ENCODE measurements around the gene YIF1B. TPM values are rescaled to one million over a fixed set of nuclear protein-coding genes. Genes with fewer than 3 reads are reported as not detected.

YIF1B gene
- total RNA-seq, 2 experiments from 2014 or later = 56.0 to 61.1 TPM

- H3K27me3 Mint-ChIP-seq (ENCODE audit: low read depth) = no peaks in the 10 kb centered on the region
- H3K4me3 Mint-ChIP-seq = no peak overlapping the region
- H3K4me1 Mint-ChIP-seq (ENCODE audit: low read depth) = peaks cover 7% of the 10 kb centered on the region
- CTCF ChIA-PET = interaction anchor here (0.8 kb wide), 1 partner anchor 34 kb away, joined by 3 read pairs; no protein-coding TSS in a partner anchor
- intact Hi-C loops (cut with micrococcal nuclease) = no loop called here
- H3K27ac Mint-ChIP-seq = no peak overlapping the region
- H3K36me3 Mint-ChIP-seq (ENCODE audit: low read depth) = no peaks in the 10 kb centered on the region
- DNase-seq = no peak
- H3K9me3 Mint-ChIP-seq = no peaks in the 10 kb centered on the region
Observed at GRCh38 chr19:38277969-38278680, 37.6 kb downstream of the YIF1B start.

- H3K36me3 Mint-ChIP-seq (ENCODE audit: low read depth) = no peaks in the 10 kb centered on the region
- no peak for DNase-seq
- H3K27ac Mint-ChIP-seq = no peak overlapping the region
- no peaks in the 10 kb centered on the region for H3K27me3 Mint-ChIP-seq (ENCODE audit: low read depth)
- H3K9me3 Mint-ChIP-seq = no peaks in the 10 kb centered on the region
- peaks cover 7% of the 10 kb centered on the region for H3K4me1 Mint-ChIP-seq (ENCODE audit: low read depth)
- CTCF ChIA-PET = interaction anchor here (0.7 to 0.8 kb wide), 2 partner anchors 8 to 34 kb away, joined by 3 to 4 read pairs; no protein-coding TSS in a partner anchor
- intact Hi-C loops (cut with micrococcal nuclease) = no loop called here
- no peak overlapping the region for H3K4me3 Mint-ChIP-seq
Observed at GRCh38 chr19:38277549-38277948, 38.2 kb downstream of the YIF1B start.

- Mint-ChIP-seq H3K27me3 (ENCODE audit: low read depth) (no peaks in the 10 kb centered on the region), H3K9me3 (no peaks in the 10 kb centered on the region), H3K27ac (no peak overlapping the region), H3K4me3 (no peak overlapping the region), H3K36me3 (ENCODE audit: low read depth) (no peaks in the 10 kb centered on the region), H3K4me1 (ENCODE audit: low read depth) (peaks cover 5% of the 10 kb centered on the region)
- CTCF ChIA-PET = interaction anchor here (0.6 to 1.3 kb wide), 5 partner anchors 8 to 116 kb away, joined by 3 to 4 read pairs (median 3); no protein-coding TSS in a partner anchor
- intact Hi-C loops (cut with micrococcal nuclease) = no loop called here
- no peak for DNase-seq
Observed at GRCh38 chr19:38276942-38277517, 38.7 kb downstream of the YIF1B start.

GRCh38 chr19:38274739-38275138, 41.0 kb downstream of the YIF1B start:
- peaks cover 7% of the 10 kb centered on the region for H3K4me1 Mint-ChIP-seq (ENCODE audit: low read depth)
- DNase-seq = no peak
- no peaks in the 10 kb centered on the region for H3K36me3 Mint-ChIP-seq (ENCODE audit: low read depth)
- H3K4me3 Mint-ChIP-seq = no peak overlapping the region
- CTCF ChIA-PET = interaction anchor here (0.6 to 0.7 kb wide), 2 partner anchors 32 to 539 kb away, joined by 4 to 5 read pairs; no protein-coding TSS in a partner anchor
- no peaks in the 10 kb centered on the region for H3K9me3 Mint-ChIP-seq
- intact Hi-C loops (cut with micrococcal nuclease) = no loop called here
- no peak overlapping the region for H3K27ac Mint-ChIP-seq
- H3K27me3 Mint-ChIP-seq (ENCODE audit: low read depth) = no peaks in the 10 kb centered on the region

GRCh38 chr19:38273499-38273898, 42.2 kb downstream of the YIF1B start:
- Mint-ChIP-seq H3K4me1 (ENCODE audit: low read depth) (peaks cover 7% of the 10 kb centered on the region), H3K4me3 (no peak overlapping the region), H3K27me3 (ENCODE audit: low read depth) (no peaks in the 10 kb centered on the region), H3K9me3 (no peaks in the 10 kb centered on the region), H3K36me3 (ENCODE audit: low read depth) (no peaks in the 10 kb centered on the region), H3K27ac (no peak overlapping the region)
- intact Hi-C loops (cut with micrococcal nuclease) = no loop called here
- DNase-seq = no peak
- CTCF ChIA-PET = no interaction called here

- DNase-seq = no peak
- intact Hi-C loops (cut with micrococcal nuclease) = no loop called here
- H3K9me3 Mint-ChIP-seq = no peaks in the 10 kb centered on the region
- peak overlapping the region; percentile 13 for H3K27ac Mint-ChIP-seq
- CTCF ChIA-PET = no interaction called here
- H3K36me3 Mint-ChIP-seq (ENCODE audit: low read depth) = no peaks in the 10 kb centered on the region
- peaks cover 20% of the 10 kb centered on the region for H3K4me1 Mint-ChIP-seq (ENCODE audit: low read depth)
- no peaks in the 10 kb centered on the region for H3K27me3 Mint-ChIP-seq (ENCODE audit: low read depth)
- no peak overlapping the region for H3K4me3 Mint-ChIP-seq
Observed at GRCh38 chr19:38270587-38271167, 45.1 kb downstream of the YIF1B start.

GRCh38 chr19:38268539-38268938, 47.2 kb downstream of the YIF1B start:
- H3K27ac Mint-ChIP-seq = no peak overlapping the region
- intact Hi-C loops (cut with micrococcal nuclease) = loop anchor here (10.0 kb wide), 1 partner anchor 674 kb away; the partner anchor contains the start of genes ZNF540 and ZNF571
- CTCF ChIA-PET = interaction anchor here (1.6 kb wide), 1 partner anchor 25 kb away, joined by 6 read pairs; no protein-coding TSS in a partner anchor
- H3K9me3 Mint-ChIP-seq = no peaks in the 10 kb centered on the region
- H3K4me3 Mint-ChIP-seq = no peak overlapping the region
- peaks cover 34% of the 10 kb centered on the region for H3K4me1 Mint-ChIP-seq (ENCODE audit: low read depth)
- H3K36me3 Mint-ChIP-seq (ENCODE audit: low read depth) = no peaks in the 10 kb centered on the region
- H3K27me3 Mint-ChIP-seq (ENCODE audit: low read depth) = no peaks in the 10 kb centered on the region
- no peak for DNase-seq

- Mint-ChIP-seq H3K27me3 (ENCODE audit: low read depth) (no peaks in the 10 kb centered on the region), H3K9me3 (no peaks in the 10 kb centered on the region), H3K36me3 (ENCODE audit: low read depth) (no peaks in the 10 kb centered on the region), H3K4me3 (no peak overlapping the region), H3K4me1 (ENCODE audit: low read depth) (peaks cover 39% of the 10 kb centered on the region), H3K27ac (no peak overlapping the region)
- DNase-seq = no peak
- CTCF ChIA-PET = interaction anchor here (1.6 kb wide), 1 partner anchor 25 kb away, joined by 6 read pairs; no protein-coding TSS in a partner anchor
- intact Hi-C loops (cut with micrococcal nuclease) = loop anchor here (10.0 kb wide), 1 partner anchor 673 kb away; the partner anchor contains the start of genes ZNF540 and ZNF571
Observed at GRCh38 chr19:38267761-38268483, 47.8 kb downstream of the YIF1B start.

- intact Hi-C loops (cut with micrococcal nuclease) = loop anchor here (10.0 kb wide), 1 partner anchor 672 kb away; the partner anchor contains the start of genes ZNF540 and ZNF571
- Mint-ChIP-seq H3K4me1 (ENCODE audit: low read depth) (peaks cover 41% of the 10 kb centered on the region), H3K4me3 (no peak overlapping the region), H3K27me3 (ENCODE audit: low read depth) (no peaks in the 10 kb centered on the region), H3K27ac (no peak overlapping the region), H3K9me3 (no peaks in the 10 kb centered on the region), H3K36me3 (ENCODE audit: low read depth) (no peaks in the 10 kb centered on the region)
- CTCF ChIA-PET = interaction anchor here (1.2 to 1.6 kb wide), 2 partner anchors 23 to 24 kb away, joined by 4 to 6 read pairs; no protein-coding TSS in a partner anchor
- no peak for DNase-seq
Observed at GRCh38 chr19:38266981-38267597, 48.7 kb downstream of the YIF1B start.

- Mint-ChIP-seq H3K9me3 (no peaks in the 10 kb centered on the region), H3K27ac (no peak overlapping the region), H3K27me3 (ENCODE audit: low read depth) (no peaks in the 10 kb centered on the region), H3K4me1 (ENCODE audit: low read depth) (peaks cover 41% of the 10 kb centered on the region), H3K36me3 (ENCODE audit: low read depth) (no peaks in the 10 kb centered on the region), H3K4me3 (peak overlapping the region; percentile 82)
- intact Hi-C loops (cut with micrococcal nuclease) = loop anchor here (10.0 kb wide), 1 partner anchor 671 kb away; the partner anchor contains the start of genes ZNF540 and ZNF571
- no peak for DNase-seq
- CTCF ChIA-PET = interaction anchor here (0.6 to 1.2 kb wide), 4 partner anchors 10 to 186 kb away, joined by 3 to 4 read pairs (median 3); no protein-coding TSS in a partner anchor
Observed at GRCh38 chr19:38265921-38266429, 49.8 kb downstream of the YIF1B start.

- Mint-ChIP-seq H3K9me3 (no peaks in the 10 kb centered on the region), H3K4me3 (peak overlapping the region; percentile 82), H3K36me3 (ENCODE audit: low read depth) (no peaks in the 10 kb centered on the region), H3K4me1 (ENCODE audit: low read depth) (peaks cover 38% of the 10 kb centered on the region), H3K27ac (peak overlapping the region; percentile 68), H3K27me3 (ENCODE audit: low read depth) (no peaks in the 10 kb centered on the region)
- intact Hi-C loops (cut with micrococcal nuclease) = loop anchor here (10.0 kb wide), 1 partner anchor 671 kb away; the partner anchor contains the start of genes ZNF540 and ZNF571
- CTCF ChIA-PET = interaction anchor here (0.6 to 1.1 kb wide), 4 partner anchors 8 to 185 kb away, joined by 3 read pairs; no protein-coding TSS in a partner anchor
- DNase-seq = no peak
Observed at GRCh38 chr19:38265213-38265861, 50.4 kb downstream of the YIF1B start.
